Measurements from ENCODE around the gene HLCS. TPM values are rescaled to one million over a fixed set of nuclear protein-coding genes. Genes with fewer than 3 reads are reported as not detected.

Gene HLCS
- total RNA-seq, 1 experiment from 2014 or later, result 12.7 TPM

DNA sequence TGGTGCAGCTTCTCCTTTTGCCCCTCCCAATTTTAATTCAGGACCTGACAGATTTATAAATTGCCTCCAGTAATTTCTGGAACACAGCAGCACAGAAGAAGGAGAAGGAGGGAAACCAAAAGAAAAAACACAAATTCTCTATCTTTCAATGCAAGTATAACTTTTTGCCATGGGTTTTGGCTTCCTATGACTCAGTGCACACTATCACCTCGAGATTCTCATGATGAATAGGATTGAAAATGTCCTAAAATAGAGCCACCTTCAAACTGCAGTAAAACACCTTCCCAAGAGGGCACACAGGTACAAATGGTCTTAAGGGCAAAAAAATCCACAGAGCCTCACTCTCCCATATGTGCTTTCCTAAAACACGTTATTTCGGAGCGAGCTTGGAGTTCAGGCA lies 113.6 kb downstream of the HLCS start:
- Mint-ChIP-seq H3K27me3 (ENCODE audit: low read depth) (peaks cover 1% of the 10 kb centered on the region; the same call in 1 of the 2 replicates), H3K36me3 (ENCODE audit: insufficient read depth in 1 of 3, low read depth in 3 of 3) (no peaks in the 10 kb centered on the region; a peak in 1 of 7 replicates), H3K9me3 (no peaks in the 10 kb centered on the region), H3K4me3 (no peak overlapping the region), H3K27ac (no peak overlapping the region), H3K4me1 (peaks cover 8 to 14% of the 10 kb centered on the region in 2 experiments)
- H2BK15ac ChIP-seq (ENCODE audit: low read depth, low read length), result no peak overlapping the region
- H3K18ac ChIP-seq (ENCODE audit: insufficient read length, low read depth, low read length), result no peak overlapping the region
- no peaks in the 10 kb centered on the region for H3K9me3 ChIP-seq (ENCODE audit: control insufficient read depth, low read depth, low read length)
- no peak overlapping the region for H3K27ac ChIP-seq (ENCODE audit: insufficient read length, low read depth, low read length)
- WGBS (ENCODE audit: extremely low coverage, insufficient read length, low lambda C conversion rate), result no CpG with 5 or more reads among the region's 4 CpGs
- H3K4me2 ChIP-seq (ENCODE audit: insufficient read depth, insufficient read length, low read length), result no peak overlapping the region
- H2AFZ ChIP-seq (ENCODE audit: low read length), result no peak overlapping the region
- H3K27me3 ChIP-seq (ENCODE audit: insufficient read depth, low read length), result no peaks in the 10 kb centered on the region
- no peak overlapping the region for H2BK12ac ChIP-seq (ENCODE audit: insufficient read length, low read depth, low read length)
- H3K79me2 ChIP-seq (ENCODE audit: insufficient read depth, low read length), result no peaks in the 10 kb centered on the region
- H3K56ac ChIP-seq (ENCODE audit: insufficient read length, low read depth, low read length), result no peak overlapping the region
- peaks cover 2% of the 10 kb centered on the region for H3K23me2 ChIP-seq (ENCODE audit: insufficient read length, low read depth, low read length, poor library complexity, severe bottlenecking)
- H4K5ac ChIP-seq (ENCODE audit: insufficient read length, low read depth, low read length), result no peak overlapping the region
- H3K4me1 ChIP-seq (ENCODE audit: insufficient read depth, low read length), result no peaks in the 10 kb centered on the region
- no peak overlapping the region for H2AK5ac ChIP-seq (ENCODE audit: insufficient read length, low read length)
- no peak overlapping the region for H3K14ac ChIP-seq (ENCODE audit: insufficient read depth, low read length)
- H2BK120ac ChIP-seq (ENCODE audit: low read depth, low read length, poor library complexity, severe bottlenecking), result no peak overlapping the region
- H4K20me1 ChIP-seq (ENCODE audit: control insufficient read depth, insufficient read depth, insufficient read length), result no peaks in the 10 kb centered on the region
- TF ChIP-seq, protein P1, sequence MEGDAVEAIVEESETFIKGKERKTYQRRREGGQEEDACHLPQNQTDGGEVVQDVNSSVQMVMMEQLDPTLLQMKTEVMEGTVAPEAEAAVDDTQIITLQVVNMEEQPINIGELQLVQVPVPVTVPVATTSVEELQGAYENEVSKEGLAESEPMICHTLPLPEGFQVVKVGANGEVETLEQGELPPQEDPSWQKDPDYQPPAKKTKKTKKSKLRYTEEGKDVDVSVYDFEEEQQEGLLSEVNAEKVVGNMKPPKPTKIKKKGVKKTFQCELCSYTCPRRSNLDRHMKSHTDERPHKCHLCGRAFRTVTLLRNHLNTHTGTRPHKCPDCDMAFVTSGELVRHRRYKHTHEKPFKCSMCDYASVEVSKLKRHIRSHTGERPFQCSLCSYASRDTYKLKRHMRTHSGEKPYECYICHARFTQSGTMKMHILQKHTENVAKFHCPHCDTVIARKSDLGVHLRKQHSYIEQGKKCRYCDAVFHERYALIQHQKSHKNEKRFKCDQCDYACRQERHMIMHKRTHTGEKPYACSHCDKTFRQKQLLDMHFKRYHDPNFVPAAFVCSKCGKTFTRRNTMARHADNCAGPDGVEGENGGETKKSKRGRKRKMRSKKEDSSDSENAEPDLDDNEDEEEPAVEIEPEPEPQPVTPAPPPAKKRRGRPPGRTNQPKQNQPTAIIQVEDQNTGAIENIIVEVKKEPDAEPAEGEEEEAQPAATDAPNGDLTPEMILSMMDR (conservative IDR thresholded peaks at IDR 0.05), result no peak
- H3K79me1 ChIP-seq (ENCODE audit: insufficient read depth, low read depth, low read length, poor library complexity, severe bottlenecking), result no peaks in the 10 kb centered on the region
- DNase-seq, result no peak
- no peak overlapping the region for H2BK5ac ChIP-seq (ENCODE audit: insufficient read length, low read length)
- no peak overlapping the region for H3K23ac ChIP-seq (ENCODE audit: insufficient read length, low read depth, low read length)
- no peak overlapping the region for H3T11ph ChIP-seq (ENCODE audit: low read length)
- no peak overlapping the region for H4K8ac ChIP-seq (replicated peaks; ENCODE audit: insufficient read length, low read depth, low read length)
- H3K9ac ChIP-seq (ENCODE audit: extremely low read depth, insufficient read length, low read length), result no peak overlapping the region
- no peak overlapping the region for H3K4ac ChIP-seq (ENCODE audit: low read depth, low read length)
- no peak overlapping the region for H4K91ac ChIP-seq (ENCODE audit: insufficient read length, low read depth, low read length)
- H2BK20ac ChIP-seq (ENCODE audit: low read depth, low read length, poor library complexity, severe bottlenecking), result no peak overlapping the region

Data from H9 (cell line).